A549 treated with Hydrocortisone at 1 μM for 4 hours (cell line): ENCODE measurements around the gene AMMECR1. TPM values are rescaled to one million over a fixed set of nuclear protein-coding genes. Genes with fewer than 3 reads are reported as not detected.

Source experiments
- total RNA-seq: library from RNA; stranded (reverse); fragments of 200-300 nt; extraction: Qiagen RNA extraction; gene quantifications from 5 replicates; pipeline ENCODE4 v1.2.3, GENCODE V29; 2022

Gene AMMECR1
- 5.3 to 8.2 TPM (median 6.7 TPM) in 5 replicates for total RNA-seq

DNA sequence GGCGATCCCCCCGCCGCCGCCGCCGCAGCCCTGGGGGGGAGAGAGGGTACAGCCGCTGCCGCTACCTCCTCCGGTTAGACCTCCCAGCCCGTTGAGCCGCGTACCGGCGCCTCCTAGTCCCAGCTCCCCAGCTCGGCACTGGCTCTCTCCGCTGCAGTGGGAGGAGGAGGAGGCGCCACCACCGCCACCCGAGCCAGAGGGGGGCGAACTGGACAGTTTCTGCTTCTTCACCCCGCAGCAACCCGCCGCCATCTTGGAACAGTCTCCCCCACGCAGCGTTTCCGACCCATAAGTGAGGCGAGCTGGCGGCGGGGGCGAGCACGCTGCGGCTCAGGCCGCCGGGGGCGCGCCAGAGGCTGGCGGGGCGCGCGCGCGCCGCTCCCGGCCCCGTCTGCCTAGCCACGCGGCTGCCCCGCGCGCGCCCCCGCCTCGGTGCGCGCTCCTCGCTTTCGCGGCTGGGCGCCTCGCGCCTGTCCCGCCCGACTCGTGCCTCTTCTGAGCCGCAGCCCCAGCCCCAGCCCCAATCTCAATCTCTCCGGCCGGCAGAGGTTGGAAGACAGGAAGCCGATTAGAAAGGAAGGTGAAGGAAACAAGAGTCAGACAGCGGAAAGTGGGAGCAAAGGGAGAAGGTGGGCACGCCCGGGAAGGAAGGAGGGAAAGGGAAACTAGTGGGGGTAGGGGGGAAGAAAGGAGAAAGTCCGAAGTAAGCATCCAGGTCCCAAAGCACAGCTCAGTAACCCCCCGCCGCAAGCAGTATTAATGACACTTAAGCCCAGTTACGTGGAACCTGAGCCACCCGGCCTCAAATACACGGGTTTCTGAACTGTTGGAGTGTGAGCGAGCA lies at the start of gene AMMECR1:
AMMECR1 (minus strand) TSS at position 266 of the 844 bp plus-strand sequence; CDS start at position 252, 14 bp downstream.

DNA sequence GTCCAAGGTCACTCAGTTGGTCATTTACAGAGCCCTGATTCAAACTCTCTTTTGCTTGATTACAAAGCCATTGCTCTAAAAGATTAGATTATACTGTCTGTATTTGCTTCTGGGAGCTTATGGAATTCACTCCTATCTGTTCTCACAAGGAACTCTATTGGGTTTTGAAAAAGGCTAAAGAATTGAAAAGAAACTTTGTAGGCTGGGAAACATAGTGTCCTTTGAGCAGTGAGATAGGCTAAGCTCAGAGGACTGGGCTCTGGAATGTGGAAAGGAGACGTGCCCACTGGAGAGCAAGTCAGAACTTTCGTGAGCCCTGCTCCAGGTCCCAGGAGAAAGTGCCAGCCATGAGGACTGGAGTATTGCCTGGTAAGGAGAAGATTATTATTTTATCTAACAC lies 40.7 kb upstream of the AMMECR1 start, which contains the start of gene RTL9:
RTL9 (plus strand) TSS at position 301 of the 400 bp plus-strand sequence. CDS start 91,770 bp downstream, outside the sequence.

Other genes starting within 250 kb of the AMMECR1 start
- gene RTL9, start 40.8 kb upstream of the AMMECR1 start, total RNA-seq = 0.07 to 0.13 TPM (median 0.10 TPM) in 4 of 5 replicates, not detected in the other